GM23338 (cell line): ENCODE results near the gene PHF21A. TPM values are rescaled to one million over a fixed set of nuclear protein-coding genes. Genes with fewer than 3 reads are reported as not detected.
"Not testable (repeated sequence)": the region's sequence is repeated elsewhere in the genome, so short reads cannot be mapped to it uniquely, and the experiment has no call there.

Source experiments
- ATAC-seq: fragments of 200-7000 bp; cut with Tn5 transposase; 3 replicates; pipeline ENCODE4 v1.9.1; 2020
- DNase-seq: peaks from one replicate; pipeline ENCODE4 v3.0.0-alpha.2; 2015; ENCODE audit warnings: low spot score
- H2AFZ ChIP-seq: fragments of 200-600 bp; sonication (generic); 2 replicates; pipeline ENCODE4 v1.8.0; 2016; ENCODE audit warnings: antibody characterized with exemption, mild to moderate bottlenecking, moderate library complexity
- H3F3A ChIP-seq: fragments of 200-600 bp; sonication (generic); replicated peaks from 2 replicates; pipeline ENCODE4 v1.8.0; 2017; ENCODE audit warnings: antibody characterized with exemption, mixed run types, low read depth
- H3K27ac ChIP-seq: fragments of 200-600 bp; sonication (generic); 2 replicates; pipeline ENCODE4 v1.6.1; 2016; ENCODE audit warnings: low read depth
- H3K27me3 ChIP-seq: fragments of 200-600 bp; sonication (generic); 2 replicates; pipeline ENCODE4 v1.8.0; 2016; ENCODE audit warnings: mild to moderate bottlenecking, mixed run types, moderate library complexity; ENCODE audit not compliant: insufficient read depth
- H3K36me3 ChIP-seq: fragments of 200-600 bp; sonication (generic); 2 replicates; pipeline ENCODE4 v1.8.0; 2016; ENCODE audit warnings: mild to moderate bottlenecking; ENCODE audit not compliant: insufficient read depth
- H3K4me1 ChIP-seq: fragments of 200-600 bp; sonication (generic); 2 replicates; pipeline ENCODE4 v1.8.0; 2016; ENCODE audit warnings: mild to moderate bottlenecking, moderate library complexity; ENCODE audit not compliant: insufficient read depth
- H3K4me2 ChIP-seq: fragments of 200-600 bp; sonication (generic); 2 replicates; pipeline ENCODE4 v1.7.1; 2017; ENCODE audit warnings: mixed run types
- H3K4me3 ChIP-seq: fragments of 200-600 bp; sonication (generic); 2 replicates; pipeline ENCODE4 v1.6.1; 2016; ENCODE audit warnings: mixed run types
- H3K79me2 ChIP-seq: fragments of 200-600 bp; sonication (generic); replicated peaks from 2 replicates; pipeline ENCODE4 v1.8.0; 2017; ENCODE audit warnings: mild to moderate bottlenecking; ENCODE audit not compliant: insufficient read depth
- H3K9me2 ChIP-seq: fragments of 200-600 bp; sonication (generic); 2 replicates; pipeline ENCODE4 v1.8.0; 2017; ENCODE audit not compliant: insufficient read depth
- H4K20me1 ChIP-seq: fragments of 200-600 bp; sonication (generic); replicated peaks from 2 replicates; pipeline ENCODE4 v1.8.0; 2017; ENCODE audit warnings: mild to moderate bottlenecking; ENCODE audit not compliant: insufficient read depth
- H3K27ac Mint-ChIP-seq: 2 replicates; pipeline ENCODE4 v1.8.0; 2020; ENCODE audit warnings: inconsistent platforms, mild to moderate bottlenecking, moderate library complexity, mixed read lengths
- H3K27me3 Mint-ChIP-seq: 3 replicates; pipeline ENCODE4 v1.8.0; 2022; ENCODE audit warnings: low read depth, mild to moderate bottlenecking, moderate library complexity, mixed read lengths, inconsistent platforms; ENCODE audit not compliant: insufficient read depth, poor library complexity
- H3K36me3 Mint-ChIP-seq: 3 replicates; pipeline ENCODE4 v1.8.0; 2021; ENCODE audit warnings: low read depth, mild to moderate bottlenecking, inconsistent platforms, moderate library complexity, mixed read lengths
- H3K4me1 Mint-ChIP-seq: 3 replicates; pipeline ENCODE4 v1.8.0; 2020; ENCODE audit warnings: mild to moderate bottlenecking, inconsistent platforms, mixed read lengths
- H3K4me3 Mint-ChIP-seq: 3 replicates; pipeline ENCODE4 v1.8.0; 2021; ENCODE audit warnings: moderate library complexity, mild to moderate bottlenecking, inconsistent platforms, mixed read lengths
- H3K9me3 Mint-ChIP-seq: 3 replicates; pipeline ENCODE4 v1.8.0; 2020; ENCODE audit warnings: moderate library complexity, mild to moderate bottlenecking, inconsistent platforms, mixed read lengths
- EZH2 ChIP-seq: fragments of 200-600 bp; sonication (generic); IDR thresholded peaks from one replicate; pipeline ENCODE4 v1.8.0; 2017; ENCODE audit warnings: antibody characterized with exemption, mild to moderate bottlenecking, low read depth; ENCODE audit not compliant: unreplicated experiment
- EZH2phosphoT487 ChIP-seq: fragments of 200-600 bp; sonication (generic); IDR thresholded peaks from one replicate; pipeline ENCODE4 v1.8.1; 2018; ENCODE audit warnings: antibody characterized with exemption; ENCODE audit not compliant: unreplicated experiment
- JUNB ChIP-seq: IDR thresholded peaks from one replicate; pipeline ENCODE4 v1.6.1; 2016; ENCODE audit warnings: antibody characterized with exemption; ENCODE audit not compliant: unreplicated experiment
- NANOG ChIP-seq: IDR thresholded peaks from 2 replicates; pipeline ENCODE4 v1.6.1; 2016; ENCODE audit warnings: antibody characterized with exemption, borderline replicate concordance
- POLR2AphosphoS5 ChIP-seq: IDR thresholded peaks from 2 replicates; pipeline ENCODE4 v1.6.1; 2016; ENCODE audit warnings: antibody characterized with exemption, low read depth
- STAT1 ChIP-seq: IDR thresholded peaks from one replicate; pipeline ENCODE4 v1.6.1; 2016; ENCODE audit warnings: antibody characterized with exemption; ENCODE audit not compliant: unreplicated experiment
- ZNF331 ChIP-seq: fragments of 250-450 bp; sonication (Bioruptor Pico); IDR thresholded peaks from 2 replicates; pipeline ENCODE4 v1.5.0; 2020; ENCODE audit warnings: low read depth, mild to moderate bottlenecking, moderate library complexity
- polyA plus RNA-seq: library from polyadenylated mRNA; unstranded; fragments of >200 nt; fragmentation: Nextera tagmentation; extraction: Ambion mirVana; gene quantifications from 2 replicates; pipeline ENCODE4 v1.2.1, GENCODE V29; 2016
- total RNA-seq: library from RNA; depleted of rRNA; stranded (reverse); fragments of >200 nt; shearing (Covaris generic); gene quantifications from 2 replicates; pipeline ENCODE4 v1.2.3, GENCODE V29; 2014
- TF ChIP-seq, protein P1 (sequence below): IDR thresholded peaks from one replicate; pipeline ENCODE4 v1.6.1; 2018; ENCODE audit warnings: antibody characterized with exemption; ENCODE audit not compliant: unreplicated experiment
- TF ChIP-seq, protein P2 (sequence below), 2 experiments: fragments of 200-600 bp in 1 of 2; sonication (generic) in 1 of 2; conservative IDR thresholded peaks; 2 replicates each; pipeline versions ENCODE4 v1.5.1 to v1.6.1; 2016 to 2017; ENCODE audit warnings: antibody characterized with exemption in 2 of 2, low read depth in 2 of 2, mild to moderate bottlenecking in 2 of 2, moderate library complexity in 1 of 2

The PHF21A gene
- total and polyA plus RNA-seq, 2 experiments from 2014 or later: 21.7 to 23.6 TPM

DNA sequence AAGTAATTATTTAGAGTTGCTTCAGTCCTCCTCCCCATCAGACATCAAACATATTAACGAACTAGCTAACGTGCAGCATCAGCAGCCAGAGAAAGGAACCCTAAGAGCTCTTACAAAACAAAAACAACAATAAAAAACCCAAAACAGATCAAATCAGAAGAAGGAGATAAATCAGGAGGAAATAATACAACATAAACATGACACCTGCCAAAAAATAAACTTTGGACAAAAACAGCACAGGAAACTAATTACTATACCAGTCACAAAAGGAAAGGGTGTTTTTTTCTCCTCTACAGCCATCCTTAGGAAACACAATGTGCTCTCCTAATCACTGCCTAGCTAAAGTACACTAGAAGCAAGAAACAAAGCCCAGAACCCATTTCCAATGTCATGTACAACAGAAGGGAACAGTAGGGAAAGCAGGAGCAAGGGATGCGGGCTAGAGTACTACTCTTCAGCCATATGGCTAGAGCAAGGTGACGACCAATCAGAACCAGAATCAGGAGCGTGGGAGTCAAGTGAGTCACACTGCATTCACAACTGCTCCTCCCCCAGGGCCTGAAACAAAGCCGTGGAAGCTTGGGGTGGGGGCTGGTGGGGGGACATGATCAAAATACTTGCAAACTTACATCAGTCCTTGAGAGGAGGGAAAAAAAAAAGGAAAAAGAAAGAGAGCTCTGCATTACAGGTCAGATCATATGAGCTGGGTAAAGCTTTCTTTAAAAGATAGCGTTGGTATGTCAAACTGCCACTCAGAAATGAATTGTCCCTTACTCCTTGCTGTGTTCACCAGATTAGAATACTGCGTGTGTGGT lies 138.4 kb downstream of the PHF21A start (continued):
- peak; percentile 54; the same call in 1 of the 2 replicates for TF ChIP-seq POLR2AphosphoS5
- TF ChIP-seq, protein P1, sequence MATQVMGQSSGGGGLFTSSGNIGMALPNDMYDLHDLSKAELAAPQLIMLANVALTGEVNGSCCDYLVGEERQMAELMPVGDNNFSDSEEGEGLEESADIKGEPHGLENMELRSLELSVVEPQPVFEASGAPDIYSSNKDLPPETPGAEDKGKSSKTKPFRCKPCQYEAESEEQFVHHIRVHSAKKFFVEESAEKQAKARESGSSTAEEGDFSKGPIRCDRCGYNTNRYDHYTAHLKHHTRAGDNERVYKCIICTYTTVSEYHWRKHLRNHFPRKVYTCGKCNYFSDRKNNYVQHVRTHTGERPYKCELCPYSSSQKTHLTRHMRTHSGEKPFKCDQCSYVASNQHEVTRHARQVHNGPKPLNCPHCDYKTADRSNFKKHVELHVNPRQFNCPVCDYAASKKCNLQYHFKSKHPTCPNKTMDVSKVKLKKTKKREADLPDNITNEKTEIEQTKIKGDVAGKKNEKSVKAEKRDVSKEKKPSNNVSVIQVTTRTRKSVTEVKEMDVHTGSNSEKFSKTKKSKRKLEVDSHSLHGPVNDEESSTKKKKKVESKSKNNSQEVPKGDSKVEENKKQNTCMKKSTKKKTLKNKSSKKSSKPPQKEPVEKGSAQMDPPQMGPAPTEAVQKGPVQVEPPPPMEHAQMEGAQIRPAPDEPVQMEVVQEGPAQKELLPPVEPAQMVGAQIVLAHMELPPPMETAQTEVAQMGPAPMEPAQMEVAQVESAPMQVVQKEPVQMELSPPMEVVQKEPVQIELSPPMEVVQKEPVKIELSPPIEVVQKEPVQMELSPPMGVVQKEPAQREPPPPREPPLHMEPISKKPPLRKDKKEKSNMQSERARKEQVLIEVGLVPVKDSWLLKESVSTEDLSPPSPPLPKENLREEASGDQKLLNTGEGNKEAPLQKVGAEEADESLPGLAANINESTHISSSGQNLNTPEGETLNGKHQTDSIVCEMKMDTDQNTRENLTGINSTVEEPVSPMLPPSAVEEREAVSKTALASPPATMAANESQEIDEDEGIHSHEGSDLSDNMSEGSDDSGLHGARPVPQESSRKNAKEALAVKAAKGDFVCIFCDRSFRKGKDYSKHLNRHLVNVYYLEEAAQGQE: no peak

DNA sequence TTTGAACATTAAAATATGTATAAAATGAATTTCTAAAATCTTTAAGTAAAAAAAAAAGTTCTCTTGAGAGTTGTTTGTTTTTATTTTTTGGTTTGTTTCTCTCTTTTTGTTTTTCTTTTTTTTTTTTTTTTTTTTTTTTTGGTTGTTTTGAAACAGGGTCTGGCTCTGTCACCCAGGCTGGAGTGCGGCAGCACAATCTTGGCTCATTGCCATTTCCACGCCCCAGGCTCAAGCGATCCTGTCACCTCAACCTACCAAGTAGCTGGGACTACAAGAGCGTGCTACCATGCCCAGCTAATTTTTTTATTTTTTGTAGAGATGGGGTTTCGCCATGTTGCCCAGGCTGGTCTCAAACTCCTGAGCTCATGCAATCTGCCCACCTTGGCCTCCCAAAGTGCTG lies 139.4 kb downstream of the PHF21A start:
- H3K9me2 ChIP-seq, H3K27ac Mint-ChIP-seq, H3K9me3 Mint-ChIP-seq, H3F3A ChIP-seq, ATAC-seq, H3K4me3 Mint-ChIP-seq, H3K4me2 ChIP-seq, H3K27me3 ChIP-seq, DNase-seq, H4K20me1 ChIP-seq, H3K27me3 Mint-ChIP-seq, H3K36me3 ChIP-seq, H2AFZ ChIP-seq, H3K4me3 ChIP-seq: not testable (repeated sequence)
- Mint-ChIP-seq H3K4me1 (peaks cover 32% of the 10 kb centered on the region), H3K36me3 (peaks cover 15% of the 10 kb centered on the region; the same call in 1 of the 3 replicates)
- Histone ChIP-seq H3K4me1 (peaks cover 29% of the 10 kb centered on the region), H3K27ac (peak overlapping the region; percentile 81; the same call in 1 of the 2 replicates), H3K79me2 (peaks cover 13% of the 10 kb centered on the region)

DNA sequence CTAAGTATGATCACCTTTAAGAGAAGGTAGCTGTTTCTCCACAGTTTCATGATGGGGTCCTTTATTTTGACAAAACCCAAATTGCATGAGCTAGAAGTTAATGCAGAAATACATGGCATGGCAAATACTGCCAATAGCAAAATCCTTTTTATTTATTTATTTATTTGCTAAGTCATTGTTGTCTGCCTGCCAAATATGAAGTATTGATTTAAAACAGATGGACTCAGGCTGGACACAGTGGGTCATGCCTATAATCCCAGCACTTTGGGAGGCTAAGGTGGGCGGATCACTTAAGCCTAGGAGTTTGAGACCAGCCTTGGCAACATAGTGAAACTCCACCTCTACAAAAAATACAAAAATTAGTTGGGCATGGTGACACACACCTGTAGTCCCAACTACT lies 146.4 kb downstream of the PHF21A start:
- no peak for ATAC-seq
- Mint-ChIP-seq H3K4me3 (no peak overlapping the region), H3K4me1 (no peaks in the 10 kb centered on the region), H3K36me3 (peaks cover 15% of the 10 kb centered on the region; the same call in 1 of the 3 replicates), H3K27me3 (no peaks in the 10 kb centered on the region), H3K27ac (no peak overlapping the region), H3K9me3 (no peaks in the 10 kb centered on the region)
- Histone ChIP-seq H3F3A (no peaks in the 10 kb centered on the region), H3K36me3 (peaks cover 2% of the 10 kb centered on the region; the same call in 1 of the 2 replicates), H3K4me2 (no peak overlapping the region), H3K79me2 (no peaks in the 10 kb centered on the region), H3K27me3 (no peaks in the 10 kb centered on the region), H3K4me3 (no peak overlapping the region), H3K4me1 (no peaks in the 10 kb centered on the region), H3K27ac (no peak overlapping the region), H3K9me2 (no peaks in the 10 kb centered on the region), H2AFZ (no peak overlapping the region), H4K20me1 (no peaks in the 10 kb centered on the region)
- no peak for DNase-seq
- TF ChIP-seq EZH2 (no peak), NANOG (no peak), EZH2phosphoT487 (no peak), STAT1 (no peak), JUNB (no peak), ZNF331 (no peak)
- TF ChIP-seq, protein P2, sequence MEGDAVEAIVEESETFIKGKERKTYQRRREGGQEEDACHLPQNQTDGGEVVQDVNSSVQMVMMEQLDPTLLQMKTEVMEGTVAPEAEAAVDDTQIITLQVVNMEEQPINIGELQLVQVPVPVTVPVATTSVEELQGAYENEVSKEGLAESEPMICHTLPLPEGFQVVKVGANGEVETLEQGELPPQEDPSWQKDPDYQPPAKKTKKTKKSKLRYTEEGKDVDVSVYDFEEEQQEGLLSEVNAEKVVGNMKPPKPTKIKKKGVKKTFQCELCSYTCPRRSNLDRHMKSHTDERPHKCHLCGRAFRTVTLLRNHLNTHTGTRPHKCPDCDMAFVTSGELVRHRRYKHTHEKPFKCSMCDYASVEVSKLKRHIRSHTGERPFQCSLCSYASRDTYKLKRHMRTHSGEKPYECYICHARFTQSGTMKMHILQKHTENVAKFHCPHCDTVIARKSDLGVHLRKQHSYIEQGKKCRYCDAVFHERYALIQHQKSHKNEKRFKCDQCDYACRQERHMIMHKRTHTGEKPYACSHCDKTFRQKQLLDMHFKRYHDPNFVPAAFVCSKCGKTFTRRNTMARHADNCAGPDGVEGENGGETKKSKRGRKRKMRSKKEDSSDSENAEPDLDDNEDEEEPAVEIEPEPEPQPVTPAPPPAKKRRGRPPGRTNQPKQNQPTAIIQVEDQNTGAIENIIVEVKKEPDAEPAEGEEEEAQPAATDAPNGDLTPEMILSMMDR (conservative IDR thresholded peaks at IDR 0.05; ENCODE audit: low read depth in 2 of 2): no peak
